Neural progenitor cell (in vitro differentiated cells): ENCODE results near the gene CARD11. TPM values are rescaled to one million over a fixed set of nuclear protein-coding genes. Genes with fewer than 3 reads are reported as not detected.

ENCODE experiments used
- DNase-seq: peaks from one replicate; pipeline ENCODE4 v3.0.0-alpha.2; 2016; ENCODE audit warnings: low spot score
- H2AFZ ChIP-seq: fragments of 200-600 bp; sonication (generic); replicated peaks from 2 replicates; pipeline ENCODE4 v1.6.1; 2016; ENCODE audit warnings: antibody characterized with exemption
- H3F3A ChIP-seq: fragments of 200-600 bp; sonication (generic); 2 replicates; pipeline ENCODE4 v1.6.1; 2016; ENCODE audit warnings: antibody characterized with exemption, low read depth
- H3K27ac ChIP-seq: fragments of 200-600 bp; sonication (generic); 2 replicates; pipeline ENCODE4 v1.5.1; 2016; ENCODE audit warnings: mild to moderate bottlenecking
- H3K27me3 ChIP-seq: fragments of 200-600 bp; sonication (generic); 2 replicates; pipeline ENCODE4 v1.6.1; 2016; ENCODE audit warnings: mild to moderate bottlenecking, moderate library complexity
- H3K36me3 ChIP-seq: fragments of 200-600 bp; sonication (generic); 2 replicates; pipeline ENCODE4 v1.5.1; 2016
- H3K4me1 ChIP-seq: fragments of 200-600 bp; sonication (generic); 2 replicates; pipeline ENCODE4 v1.6.1; 2016; ENCODE audit warnings: mixed run types
- H3K4me2 ChIP-seq: fragments of 200-600 bp; sonication (generic); 2 replicates; pipeline ENCODE4 v1.6.1; 2016
- H3K4me3 ChIP-seq: fragments of 200-600 bp; sonication (generic); 2 replicates; pipeline ENCODE4 v1.5.1; 2016
- H3K79me2 ChIP-seq: fragments of 200-600 bp; sonication (generic); 2 replicates; pipeline ENCODE4 v1.6.1; 2016; ENCODE audit warnings: low read depth
- H3K9ac ChIP-seq: fragments of 200-600 bp; sonication (generic); 2 replicates; pipeline ENCODE4 v1.6.1; 2016
- H3K9me3 ChIP-seq: fragments of 200-600 bp; sonication (generic); 2 replicates; pipeline ENCODE4 v1.5.1; 2016; ENCODE audit warnings: low read depth
- H4K20me1 ChIP-seq: fragments of 200-600 bp; sonication (generic); 2 replicates; pipeline ENCODE4 v1.6.1; 2016; ENCODE audit warnings: low read depth
- H3K27ac Mint-ChIP-seq: 3 replicates; pipeline ENCODE4 v1.8.0; 2021; ENCODE audit warnings: mixed read lengths
- H3K27me3 Mint-ChIP-seq: 2 replicates; pipeline ENCODE4 v1.8.0; 2022; ENCODE audit warnings: low read depth, mild to moderate bottlenecking, inconsistent platforms, moderate library complexity, mixed read lengths; ENCODE audit not compliant: insufficient read depth
- H3K36me3 Mint-ChIP-seq: 3 replicates; pipeline ENCODE4 v1.8.0; 2021; ENCODE audit warnings: mixed read lengths
- H3K4me1 Mint-ChIP-seq: 3 replicates; pipeline ENCODE4 v1.8.0; 2021; ENCODE audit warnings: mixed read lengths
- H3K4me3 Mint-ChIP-seq: 3 replicates; pipeline ENCODE4 v1.8.0; 2021; ENCODE audit warnings: mild to moderate bottlenecking, moderate library complexity, mixed read lengths
- H3K9me3 Mint-ChIP-seq: 3 replicates; pipeline ENCODE4 v1.8.0; 2020; ENCODE audit warnings: mixed read lengths
- EZH2 ChIP-seq: fragments of 200-600 bp; sonication (generic); IDR thresholded peaks from 2 replicates; pipeline ENCODE4 v1.6.1; 2017; ENCODE audit warnings: antibody characterized with exemption, mild to moderate bottlenecking, moderate library complexity
- EZH2phosphoT487 ChIP-seq: fragments of 200-600 bp; sonication (generic); IDR thresholded peaks from 2 replicates; pipeline ENCODE4 v1.6.1; 2017; ENCODE audit warnings: antibody characterized with exemption
- total RNA-seq: library from RNA; depleted of rRNA; stranded (reverse); fragments of >200 nt; gene quantifications from 2 replicates; pipeline ENCODE4 v1.2.3, GENCODE V29; 2015; ENCODE audit warnings: low replicate concordance
- TF ChIP-seq, protein P1 (sequence below): fragments of 200-600 bp; sonication (generic); IDR thresholded peaks from 2 replicates; pipeline ENCODE4 v1.5.1; 2017; ENCODE audit warnings: antibody characterized with exemption, mild to moderate bottlenecking

CARD11 gene
- total RNA-seq, 1 donor from 2014 or later = 0.75 TPM

DNA sequence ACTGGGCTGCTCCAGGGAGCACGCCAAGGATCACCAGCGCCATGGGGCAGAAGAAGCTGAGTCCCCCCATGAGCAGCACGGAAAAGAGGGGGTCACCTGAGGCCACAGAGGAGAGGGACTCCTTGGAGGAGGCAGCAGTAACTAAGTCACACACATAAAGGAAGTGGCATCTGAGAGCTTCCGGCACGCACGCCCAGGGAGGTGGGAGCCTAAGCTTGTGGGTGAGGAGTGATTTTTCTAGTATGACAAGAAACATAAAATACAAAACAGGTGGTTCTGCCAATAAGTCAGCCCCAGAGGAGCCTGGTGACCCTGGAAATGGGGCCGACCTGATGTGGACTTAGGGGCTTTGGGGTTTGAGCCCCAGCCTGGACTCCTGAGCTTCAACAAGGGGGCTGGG lies 60.8 kb downstream of the CARD11 start:
- Mint-ChIP-seq H3K4me3 (no peak overlapping the region), H3K27ac (no peak overlapping the region), H3K4me1 (peaks cover 11% of the 10 kb centered on the region), H3K9me3 (peaks cover 7% of the 10 kb centered on the region), H3K27me3 (peaks cover 18% of the 10 kb centered on the region), H3K36me3 (no peaks in the 10 kb centered on the region)
- Histone ChIP-seq H3K79me2 (no peaks in the 10 kb centered on the region), H3K4me1 (peaks cover 11% of the 10 kb centered on the region), H3F3A (no peaks in the 10 kb centered on the region), H3K27me3 (no peaks in the 10 kb centered on the region), H3K27ac (no peak overlapping the region), H3K36me3 (no peaks in the 10 kb centered on the region), H2AFZ (no peak overlapping the region), H3K4me2 (no peak overlapping the region), H3K9me3 (no peaks in the 10 kb centered on the region), H4K20me1 (no peaks in the 10 kb centered on the region), H3K9ac (no peak overlapping the region), H3K4me3 (no peak overlapping the region)
- TF ChIP-seq EZH2 = no peak
- TF ChIP-seq, protein P1, sequence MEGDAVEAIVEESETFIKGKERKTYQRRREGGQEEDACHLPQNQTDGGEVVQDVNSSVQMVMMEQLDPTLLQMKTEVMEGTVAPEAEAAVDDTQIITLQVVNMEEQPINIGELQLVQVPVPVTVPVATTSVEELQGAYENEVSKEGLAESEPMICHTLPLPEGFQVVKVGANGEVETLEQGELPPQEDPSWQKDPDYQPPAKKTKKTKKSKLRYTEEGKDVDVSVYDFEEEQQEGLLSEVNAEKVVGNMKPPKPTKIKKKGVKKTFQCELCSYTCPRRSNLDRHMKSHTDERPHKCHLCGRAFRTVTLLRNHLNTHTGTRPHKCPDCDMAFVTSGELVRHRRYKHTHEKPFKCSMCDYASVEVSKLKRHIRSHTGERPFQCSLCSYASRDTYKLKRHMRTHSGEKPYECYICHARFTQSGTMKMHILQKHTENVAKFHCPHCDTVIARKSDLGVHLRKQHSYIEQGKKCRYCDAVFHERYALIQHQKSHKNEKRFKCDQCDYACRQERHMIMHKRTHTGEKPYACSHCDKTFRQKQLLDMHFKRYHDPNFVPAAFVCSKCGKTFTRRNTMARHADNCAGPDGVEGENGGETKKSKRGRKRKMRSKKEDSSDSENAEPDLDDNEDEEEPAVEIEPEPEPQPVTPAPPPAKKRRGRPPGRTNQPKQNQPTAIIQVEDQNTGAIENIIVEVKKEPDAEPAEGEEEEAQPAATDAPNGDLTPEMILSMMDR = no peak
- TF ChIP-seq EZH2phosphoT487 = no peak
- no peak for DNase-seq

DNA sequence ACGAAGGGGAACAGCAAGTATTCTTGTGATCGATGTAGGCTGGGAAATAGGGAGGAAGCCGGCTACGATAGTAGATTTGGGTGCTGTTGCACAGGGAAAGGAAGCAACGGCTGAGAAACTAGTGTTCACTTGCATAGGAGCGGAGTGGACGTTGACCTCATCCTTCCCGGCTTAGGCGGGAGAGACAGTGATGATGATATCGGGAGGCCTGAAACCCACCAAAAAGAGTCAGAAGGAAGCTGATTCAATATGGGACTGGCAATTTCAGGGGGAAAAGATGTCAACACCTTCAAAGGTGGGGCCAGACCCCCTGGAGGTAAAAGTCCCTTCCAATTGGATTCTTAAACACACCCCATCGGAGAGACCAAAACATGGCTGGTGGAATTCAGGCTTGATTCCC lies 61.3 kb downstream of the CARD11 start:
- H3K4me3 ChIP-seq = no peak overlapping the region
- H4K20me1 ChIP-seq = no peaks in the 10 kb centered on the region
- TF ChIP-seq EZH2 (no peak), EZH2phosphoT487 (no peak)
- TF ChIP-seq, protein P1 = no peak
- Mint-ChIP-seq H3K9me3 (peaks cover 6% of the 10 kb centered on the region), H3K36me3 (no peaks in the 10 kb centered on the region), H3K4me3 (no peak overlapping the region), H3K27me3 (peaks cover 18% of the 10 kb centered on the region), H3K4me1 (peaks cover 11% of the 10 kb centered on the region), H3K27ac (no peak overlapping the region)
- H3K9ac ChIP-seq = no peak overlapping the region
- H3F3A ChIP-seq = no peaks in the 10 kb centered on the region
- no peak for DNase-seq
- no peaks in the 10 kb centered on the region for H3K79me2 ChIP-seq
- H3K36me3 ChIP-seq = no peaks in the 10 kb centered on the region
- peaks cover 11% of the 10 kb centered on the region for H3K4me1 ChIP-seq
- H3K27me3 ChIP-seq = no peaks in the 10 kb centered on the region
- no peak overlapping the region for H3K4me2 ChIP-seq
- H2AFZ ChIP-seq = no peak overlapping the region
- H3K9me3 ChIP-seq = no peaks in the 10 kb centered on the region
- no peak overlapping the region for H3K27ac ChIP-seq

DNA sequence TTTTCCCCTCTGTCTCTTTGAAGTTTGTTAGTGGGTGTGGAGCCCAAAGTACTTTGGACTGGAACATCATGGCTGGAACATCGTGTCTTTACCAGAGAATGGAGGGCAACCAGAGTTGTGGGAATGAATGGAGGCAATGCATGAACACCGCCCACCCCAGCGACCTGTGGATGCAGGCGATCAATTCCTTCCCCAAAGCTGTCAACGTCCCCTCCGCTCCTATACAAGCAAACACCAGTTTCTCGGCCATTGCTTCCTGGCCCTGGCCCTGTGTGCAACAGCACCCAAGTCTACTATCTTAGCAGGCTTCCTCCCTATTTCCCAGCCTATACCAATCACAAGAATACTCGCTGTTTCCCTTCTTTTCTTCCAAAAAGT lies 62.6 kb downstream of the CARD11 start:
- H2AFZ ChIP-seq = no peak overlapping the region
- no peak overlapping the region for H3K9ac ChIP-seq
- H3K4me1 ChIP-seq = peaks cover 11% of the 10 kb centered on the region
- Mint-ChIP-seq H3K9me3 (peaks cover 2% of the 10 kb centered on the region), H3K4me3 (no peak overlapping the region), H3K27me3 (peaks cover 18% of the 10 kb centered on the region), H3K4me1 (peaks cover 11% of the 10 kb centered on the region), H3K36me3 (no peaks in the 10 kb centered on the region), H3K27ac (no peak overlapping the region)
- no peaks in the 10 kb centered on the region for H3K36me3 ChIP-seq
- TF ChIP-seq EZH2 = no peak
- TF ChIP-seq, protein P1 = no peak
- TF ChIP-seq EZH2phosphoT487 = no peak
- H3K4me3 ChIP-seq = no peak overlapping the region
- H3F3A ChIP-seq = no peaks in the 10 kb centered on the region
- DNase-seq = no peak
- H3K79me2 ChIP-seq = no peaks in the 10 kb centered on the region
- no peak overlapping the region for H3K27ac ChIP-seq
- H3K27me3 ChIP-seq = no peaks in the 10 kb centered on the region
- H3K4me2 ChIP-seq = no peak overlapping the region
- no peaks in the 10 kb centered on the region for H3K9me3 ChIP-seq
- no peaks in the 10 kb centered on the region for H4K20me1 ChIP-seq
